Measurements from ENCODE around the gene FNDC4.

DNA sequence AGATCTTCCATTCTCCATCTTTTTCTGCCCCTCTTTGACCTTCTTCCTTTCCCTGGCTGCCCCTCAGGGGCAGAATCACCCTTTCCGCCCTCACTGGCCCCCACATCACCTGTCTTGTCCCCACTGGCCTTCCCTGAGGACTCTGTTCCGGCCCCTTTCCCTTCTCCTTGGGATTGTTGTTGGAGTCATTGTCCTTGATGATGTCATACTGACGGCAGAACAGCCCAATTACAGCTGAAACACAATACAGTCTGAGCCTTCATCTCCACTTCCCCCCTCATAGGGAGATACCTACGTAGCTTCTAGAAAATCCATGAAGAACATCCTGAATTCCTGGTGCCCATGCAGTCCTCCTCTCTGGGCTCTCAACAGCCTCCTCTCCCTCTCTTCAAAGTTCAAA, 2.4 kb downstream of the FNDC4 start:
- TF ChIP-seq, protein P1, sequence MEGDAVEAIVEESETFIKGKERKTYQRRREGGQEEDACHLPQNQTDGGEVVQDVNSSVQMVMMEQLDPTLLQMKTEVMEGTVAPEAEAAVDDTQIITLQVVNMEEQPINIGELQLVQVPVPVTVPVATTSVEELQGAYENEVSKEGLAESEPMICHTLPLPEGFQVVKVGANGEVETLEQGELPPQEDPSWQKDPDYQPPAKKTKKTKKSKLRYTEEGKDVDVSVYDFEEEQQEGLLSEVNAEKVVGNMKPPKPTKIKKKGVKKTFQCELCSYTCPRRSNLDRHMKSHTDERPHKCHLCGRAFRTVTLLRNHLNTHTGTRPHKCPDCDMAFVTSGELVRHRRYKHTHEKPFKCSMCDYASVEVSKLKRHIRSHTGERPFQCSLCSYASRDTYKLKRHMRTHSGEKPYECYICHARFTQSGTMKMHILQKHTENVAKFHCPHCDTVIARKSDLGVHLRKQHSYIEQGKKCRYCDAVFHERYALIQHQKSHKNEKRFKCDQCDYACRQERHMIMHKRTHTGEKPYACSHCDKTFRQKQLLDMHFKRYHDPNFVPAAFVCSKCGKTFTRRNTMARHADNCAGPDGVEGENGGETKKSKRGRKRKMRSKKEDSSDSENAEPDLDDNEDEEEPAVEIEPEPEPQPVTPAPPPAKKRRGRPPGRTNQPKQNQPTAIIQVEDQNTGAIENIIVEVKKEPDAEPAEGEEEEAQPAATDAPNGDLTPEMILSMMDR (conservative IDR thresholded peaks at IDR 0.05; ENCODE audit: low read length): no peak
- no peak for TF ChIP-seq EZH2phosphoT487 (IDR thresholded peaks at IDR 0.05; ENCODE audit: borderline replicate concordance)

Measured in Loucy (cell line).